ENCODE results near the gene MASP2. TPM values are rescaled to one million over a fixed set of nuclear protein-coding genes. Genes with fewer than 3 reads are reported as not detected.
A peak's percentile ranks its signal among the peaks of the same experiment; 100 is the strongest.
"Not testable (repeated sequence)": the region's sequence is repeated elsewhere in the genome, so short reads cannot be mapped to it uniquely, and the experiment has no call there.

Gene MASP2
- total RNA-seq: under 1 TPM in 1 of 4 donors, not detected in 3; 0.19 TPM

DNA sequence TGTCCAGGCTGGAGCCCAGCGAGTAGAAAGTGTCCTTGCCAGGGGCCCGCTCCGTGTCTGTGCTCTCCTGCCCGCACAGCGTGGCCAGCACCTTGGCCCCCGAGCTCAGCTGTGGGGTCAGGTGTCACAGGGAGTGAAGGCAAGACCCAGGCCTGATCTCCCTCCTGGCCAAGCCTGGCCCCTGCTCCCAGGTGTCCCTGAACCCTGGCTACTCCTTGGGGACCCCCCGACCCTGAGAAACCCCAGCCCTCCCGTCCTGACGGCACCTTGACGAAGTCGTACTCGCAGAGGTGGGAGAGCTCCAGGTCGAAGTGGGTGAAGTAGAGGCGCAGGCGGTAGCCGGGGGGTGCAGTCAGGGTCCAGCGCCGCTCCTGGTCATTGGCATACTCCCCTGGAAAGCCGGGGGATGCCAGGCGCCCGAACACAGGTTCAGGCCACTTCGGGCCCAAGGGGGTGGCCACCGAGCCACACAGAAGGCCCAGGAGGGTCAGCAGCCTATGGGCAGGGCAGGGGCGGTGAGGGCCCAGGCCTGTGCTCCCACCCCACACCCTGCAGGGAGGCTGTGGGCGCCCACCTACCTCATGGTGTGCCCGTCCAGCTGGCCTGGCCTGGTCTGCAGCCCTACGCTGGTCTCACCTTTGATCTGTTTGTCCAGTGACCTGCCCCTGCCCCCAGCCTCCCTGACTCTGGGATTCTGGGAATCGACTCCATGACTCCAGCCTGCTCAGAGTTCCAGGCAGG is at the start of gene MASP2:
MASP2 (minus strand) TSS at position 615 of the 741 bp plus-strand sequence; CDS start at position 583, 32 bp downstream.
- Histone ChIP-seq H3K4me1 (peaks cover 0 to 6% (median 0%) of the 10 kb centered on the region in 3 donors), H3K27ac (no peak within 1 kb of the TSS), H3K9me3 (no peaks in the 10 kb centered on the region), H3K27me3 (no peaks in the 10 kb centered on the region), H3K4me3 (no peak within 1 kb of the TSS), H3K36me3 (no peaks in the 10 kb centered on the region)
- intact Hi-C loops (cut with DNase I): no loop called here
- WGBS, 2 donors: 86 to 100% methylated on average over 1 to 12 of the region's 28 CpGs
- no peak for DNase-seq
- no peak for TF ChIP-seq POLR2A (IDR thresholded peaks at IDR 0.05)
- TF ChIP-seq, protein P1, sequence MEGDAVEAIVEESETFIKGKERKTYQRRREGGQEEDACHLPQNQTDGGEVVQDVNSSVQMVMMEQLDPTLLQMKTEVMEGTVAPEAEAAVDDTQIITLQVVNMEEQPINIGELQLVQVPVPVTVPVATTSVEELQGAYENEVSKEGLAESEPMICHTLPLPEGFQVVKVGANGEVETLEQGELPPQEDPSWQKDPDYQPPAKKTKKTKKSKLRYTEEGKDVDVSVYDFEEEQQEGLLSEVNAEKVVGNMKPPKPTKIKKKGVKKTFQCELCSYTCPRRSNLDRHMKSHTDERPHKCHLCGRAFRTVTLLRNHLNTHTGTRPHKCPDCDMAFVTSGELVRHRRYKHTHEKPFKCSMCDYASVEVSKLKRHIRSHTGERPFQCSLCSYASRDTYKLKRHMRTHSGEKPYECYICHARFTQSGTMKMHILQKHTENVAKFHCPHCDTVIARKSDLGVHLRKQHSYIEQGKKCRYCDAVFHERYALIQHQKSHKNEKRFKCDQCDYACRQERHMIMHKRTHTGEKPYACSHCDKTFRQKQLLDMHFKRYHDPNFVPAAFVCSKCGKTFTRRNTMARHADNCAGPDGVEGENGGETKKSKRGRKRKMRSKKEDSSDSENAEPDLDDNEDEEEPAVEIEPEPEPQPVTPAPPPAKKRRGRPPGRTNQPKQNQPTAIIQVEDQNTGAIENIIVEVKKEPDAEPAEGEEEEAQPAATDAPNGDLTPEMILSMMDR (IDR thresholded peaks at IDR 0.05): no peak

DNA sequence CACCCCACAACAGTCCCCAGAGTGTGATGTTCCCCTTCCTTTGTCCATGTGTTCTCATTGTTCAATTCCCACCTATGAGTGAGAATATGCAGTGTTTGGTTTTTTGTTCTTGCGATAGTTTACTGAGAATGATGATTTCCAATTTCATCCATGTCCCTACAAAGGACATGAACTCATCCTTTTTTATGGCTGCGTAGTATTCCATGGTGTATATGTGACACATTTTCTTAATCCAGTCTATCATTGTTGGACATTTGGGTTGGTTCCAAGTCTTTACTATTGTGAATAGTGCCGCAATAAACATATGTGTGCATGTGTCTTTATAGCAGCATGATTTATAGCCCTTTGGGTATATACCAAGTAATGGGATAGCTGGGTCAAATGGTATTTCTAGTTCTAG is 36.7 kb upstream of the MASP2 start:
- H3K27me3 ChIP-seq; DNase-seq; H3K4me3 ChIP-seq; intact Hi-C loops (cut with DNase I); H3K27ac ChIP-seq; H3K9me3 ChIP-seq: not testable (repeated sequence)
- WGBS, 2 donors: 80 to 90% methylated on average over 1 to 3 of the region's 3 CpGs
- Histone ChIP-seq H3K36me3 (peaks cover 0 to 86% (median 37%) of the 10 kb centered on the region in 3 donors), H3K4me1 (peaks cover 0 to 25% (median 0%) of the 10 kb centered on the region in 3 donors)

DNA sequence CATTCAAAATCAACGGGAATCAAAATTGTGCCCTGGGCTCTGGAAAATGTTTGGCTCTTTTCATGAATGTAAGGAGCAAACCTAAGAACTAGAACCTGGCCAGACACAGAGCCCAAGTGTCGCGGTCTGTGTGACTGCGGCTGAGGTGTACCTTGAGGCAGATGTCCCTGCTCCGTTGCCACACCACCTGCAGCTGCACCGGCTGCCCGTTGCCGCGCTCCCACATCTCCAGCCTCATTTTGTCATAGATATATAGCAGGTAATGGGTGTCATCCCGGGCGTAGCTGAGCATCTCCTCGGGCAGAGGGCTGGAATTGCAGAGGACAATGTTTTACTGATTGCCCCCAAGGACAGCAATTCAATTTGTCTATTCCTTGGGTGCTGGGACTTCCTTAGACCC is 33.9 kb upstream of the MASP2 start:
- Histone ChIP-seq H3K4me3 (no peak overlapping the region), H3K27ac (peak overlapping the region in 1 of 4 donors; percentile 23), H3K9me3 (no peaks in the 10 kb centered on the region), H3K27me3 (no peaks in the 10 kb centered on the region), H3K4me1 (peaks cover 0 to 25% (median 0%) of the 10 kb centered on the region in 3 donors), H3K36me3 (peaks cover 13 to 87% (median 35%) of the 10 kb centered on the region in 3 donors)
- TF ChIP-seq POLR2A (IDR thresholded peaks at IDR 0.05): no peak
- TF ChIP-seq, protein P1 (IDR thresholded peaks at IDR 0.05): no peak
- 66% methylated on average over 11 to 12 of the region's 12 CpGs for WGBS, 2 donors
- intact Hi-C loops (cut with DNase I): no loop called here
- DNase-seq: no peak

DNA sequence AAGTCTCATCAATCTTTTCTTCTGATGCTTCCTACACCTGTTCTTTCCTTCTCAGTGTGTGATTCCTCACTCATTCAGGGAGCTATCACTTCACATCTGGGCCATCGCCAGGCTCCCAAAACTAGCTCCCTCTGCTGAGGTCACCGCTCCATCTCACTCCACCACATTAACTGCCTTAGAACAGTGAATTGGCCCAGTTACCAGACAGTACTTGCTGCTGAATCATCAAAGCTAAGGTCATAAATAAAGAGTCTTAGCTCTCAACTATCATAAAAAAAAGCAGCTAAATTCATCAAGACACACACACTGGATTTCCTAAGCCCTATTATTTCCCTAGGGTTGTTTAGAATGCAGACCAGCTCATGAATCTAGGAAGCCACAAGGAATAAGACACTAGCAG is 31.6 kb upstream of the MASP2 start:
- WGBS, 2 donors: 82 to 85% methylated on average over 2 of the region's 2 CpGs
- Histone ChIP-seq H3K27me3 (no peaks in the 10 kb centered on the region), H3K27ac (no peak overlapping the region), H3K4me1 (peaks cover 0 to 25% (median 0%) of the 10 kb centered on the region in 3 donors), H3K9me3 (no peaks in the 10 kb centered on the region), H3K4me3 (no peak overlapping the region), H3K36me3 (peaks cover 24 to 97% (median 41%) of the 10 kb centered on the region in 3 donors)
- no peak for TF ChIP-seq POLR2A (IDR thresholded peaks at IDR 0.05)
- TF ChIP-seq, protein P1 (IDR thresholded peaks at IDR 0.05): no peak
- DNase-seq: no peak
- intact Hi-C loops (cut with DNase I): no loop called here

DNA sequence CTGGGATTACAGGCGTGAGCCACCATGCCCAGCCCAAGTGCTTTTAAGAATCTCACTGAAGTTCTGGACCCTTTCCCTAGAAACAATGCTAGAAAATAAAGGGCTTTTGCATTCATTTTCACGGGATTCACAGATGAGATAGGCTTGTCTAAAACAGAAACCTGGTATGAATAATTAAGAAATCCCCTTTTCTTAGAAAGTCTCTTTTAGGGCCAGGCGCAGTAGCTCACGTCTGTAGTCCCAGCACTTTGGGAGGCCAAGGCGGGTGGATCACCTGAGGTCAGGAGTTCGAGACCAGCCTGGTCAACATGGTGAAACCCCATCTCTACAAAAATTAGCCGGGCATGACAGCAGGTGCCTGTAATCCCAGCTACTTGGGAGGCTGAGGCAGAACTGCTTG is 26.4 kb upstream of the MASP2 start:
- H3K9me3 ChIP-seq; H3K27me3 ChIP-seq; DNase-seq; H3K4me3 ChIP-seq; H3K27ac ChIP-seq; intact Hi-C loops (cut with DNase I): not testable (repeated sequence)
- Histone ChIP-seq H3K36me3 (peaks cover 42 to 100% (median 60%) of the 10 kb centered on the region in 3 donors), H3K4me1 (peaks cover 0 to 17% (median 0%) of the 10 kb centered on the region in 3 donors)
- 77 to 86% methylated on average over 3 to 7 of the region's 7 CpGs for WGBS, 2 donors

DNA sequence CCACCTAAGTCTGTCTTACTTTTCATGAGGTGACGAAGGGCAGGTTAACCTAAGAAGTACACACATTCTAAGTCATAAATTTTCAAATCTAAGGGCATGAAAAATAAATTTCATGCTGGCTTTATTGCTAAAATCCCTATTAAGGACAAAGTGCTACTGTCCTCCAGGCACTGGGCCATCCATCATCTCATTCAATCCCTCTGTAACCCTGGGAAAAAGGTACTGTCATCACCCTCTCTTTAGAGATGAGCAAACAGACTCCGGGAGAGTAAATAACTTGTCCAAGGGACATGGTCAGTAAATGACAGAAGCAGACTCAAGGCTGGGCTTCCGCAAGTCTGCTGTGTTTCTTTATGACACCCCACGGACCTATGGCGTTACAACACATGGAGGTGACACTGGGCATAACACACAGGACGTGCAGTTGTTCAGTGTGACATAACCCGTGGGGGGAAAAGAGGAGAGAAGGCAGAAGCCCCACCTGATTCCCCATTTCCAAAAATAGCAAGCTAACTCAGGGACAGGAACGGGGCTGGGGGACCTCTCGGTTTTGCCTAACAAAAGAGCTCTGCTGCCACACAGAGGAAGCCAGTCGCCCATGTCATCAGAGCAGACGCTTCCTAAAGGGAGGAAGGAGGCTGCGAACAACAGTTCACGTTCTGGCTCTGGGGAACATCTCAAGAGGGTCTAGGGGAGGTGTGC is 25.3 kb upstream of the MASP2 start:
- Histone ChIP-seq H3K27ac (no peak overlapping the region), H3K27me3 (no peaks in the 10 kb centered on the region), H3K9me3 (no peaks in the 10 kb centered on the region), H3K36me3 (peaks cover 52 to 100% (median 66%) of the 10 kb centered on the region in 3 donors), H3K4me3 (no peak overlapping the region), H3K4me1 (peaks cover 0 to 17% (median 0%) of the 10 kb centered on the region in 3 donors)
- TF ChIP-seq POLR2A (IDR thresholded peaks at IDR 0.05): no peak
- TF ChIP-seq, protein P1 (IDR thresholded peaks at IDR 0.05): no peak
- intact Hi-C loops (cut with DNase I): no loop called here
- WGBS, 2 donors: 70 to 73% methylated on average over 8 to 11 of the region's 13 CpGs
- DNase-seq: no peak

Data from esophagus squamous epithelium (tissue), 5 donors.